MM.1S (cell line): ENCODE data around the gene POLRMT.
A peak's percentile ranks its signal among the peaks of the same experiment; 100 is the strongest.

Source experiments
- DNase-seq: peaks from one replicate; pipeline ENCODE4 v3.0.0-alpha.2; 2015
- H2AFZ ChIP-seq: fragments of 300-600 bp; sonication (generic); 2 replicates; pipeline ENCODE4 v1.6.0; 2016; ENCODE audit warnings: antibody characterized with exemption, low read length
- H3F3A ChIP-seq: fragments of 300-600 bp; sonication (generic); 2 replicates; pipeline ENCODE4 v1.6.1; 2016; ENCODE audit warnings: mild to moderate bottlenecking, antibody characterized with exemption, low read length, moderate library complexity, mixed read lengths; ENCODE audit not compliant: insufficient read depth
- H3K27ac ChIP-seq: fragments of 300-600 bp; sonication (generic); 2 replicates; pipeline ENCODE4 v1.5.1; 2016; ENCODE audit warnings: mild to moderate bottlenecking, low read length
- H3K27me3 ChIP-seq: fragments of 300-600 bp; sonication (generic); replicated peaks from 2 replicates; pipeline ENCODE4 v1.6.0; 2016; ENCODE audit warnings: low read length; ENCODE audit not compliant: insufficient read depth
- H3K36me3 ChIP-seq: fragments of 300-600 bp; sonication (generic); replicated peaks from 2 replicates; pipeline ENCODE4 v1.6.1; 2016; ENCODE audit warnings: mild to moderate bottlenecking, low read length, mixed read lengths; ENCODE audit not compliant: insufficient read depth
- H3K4me1 ChIP-seq: fragments of 300-600 bp; sonication (generic); 2 replicates; pipeline ENCODE4 v1.6.1; 2016; ENCODE audit warnings: low read length, mixed read lengths
- H3K4me2 ChIP-seq: fragments of 300-600 bp; sonication (generic); 2 replicates; pipeline ENCODE4 v1.6.0; 2016; ENCODE audit warnings: low read depth, low read length
- H3K4me3 ChIP-seq: fragments of 300-600 bp; sonication (generic); 2 replicates; pipeline ENCODE4 v1.5.1; 2016; ENCODE audit warnings: low read length, mixed read lengths
- H3K79me2 ChIP-seq: fragments of 300-600 bp; sonication (generic); 2 replicates; pipeline ENCODE4 v1.6.1; 2016; ENCODE audit warnings: mixed run types, low read length, mixed read lengths
- H3K9ac ChIP-seq: fragments of 300-600 bp; sonication (generic); 2 replicates; pipeline ENCODE4 v1.6.1; 2016; ENCODE audit warnings: low read length, mixed read lengths
- H3K9me2 ChIP-seq: fragments of 300-600 bp; sonication (generic); replicated peaks from 2 replicates; pipeline ENCODE4 v1.6.1; 2016; ENCODE audit warnings: mild to moderate bottlenecking, low read length, mixed read lengths; ENCODE audit not compliant: insufficient read depth
- H3K9me3 ChIP-seq: fragments of 300-600 bp; sonication (generic); replicated peaks from 2 replicates; pipeline ENCODE4 v1.6.1; 2016; ENCODE audit warnings: mild to moderate bottlenecking, low read length, mixed read lengths; ENCODE audit not compliant: insufficient read depth
- H4K20me1 ChIP-seq: fragments of 300-600 bp; sonication (generic); 2 replicates; pipeline ENCODE4 v1.6.1; 2016; ENCODE audit warnings: mild to moderate bottlenecking, low read length, moderate library complexity, mixed read lengths; ENCODE audit not compliant: insufficient read depth
- EZH2 ChIP-seq: fragments of 300-600 bp; sonication (generic); optimal IDR thresholded peaks from 2 replicates; pipeline ENCODE3; 2017; ENCODE audit warnings: low read depth, mild to moderate bottlenecking, antibody characterized with exemption, low read length, mixed read lengths
- EZH2phosphoT487 ChIP-seq: fragments of 300-600 bp; sonication (generic); IDR thresholded peaks from 2 replicates; pipeline ENCODE4 v1.6.1; 2018; ENCODE audit warnings: antibody characterized with exemption, low read length
- TF ChIP-seq, protein P1 (sequence below): fragments of 300-600 bp; sonication (generic); IDR thresholded peaks from 2 replicates; pipeline ENCODE4 v1.5.1; 2016; ENCODE audit warnings: antibody characterized with exemption, low read length, mixed read lengths

The POLRMT gene

DNA sequence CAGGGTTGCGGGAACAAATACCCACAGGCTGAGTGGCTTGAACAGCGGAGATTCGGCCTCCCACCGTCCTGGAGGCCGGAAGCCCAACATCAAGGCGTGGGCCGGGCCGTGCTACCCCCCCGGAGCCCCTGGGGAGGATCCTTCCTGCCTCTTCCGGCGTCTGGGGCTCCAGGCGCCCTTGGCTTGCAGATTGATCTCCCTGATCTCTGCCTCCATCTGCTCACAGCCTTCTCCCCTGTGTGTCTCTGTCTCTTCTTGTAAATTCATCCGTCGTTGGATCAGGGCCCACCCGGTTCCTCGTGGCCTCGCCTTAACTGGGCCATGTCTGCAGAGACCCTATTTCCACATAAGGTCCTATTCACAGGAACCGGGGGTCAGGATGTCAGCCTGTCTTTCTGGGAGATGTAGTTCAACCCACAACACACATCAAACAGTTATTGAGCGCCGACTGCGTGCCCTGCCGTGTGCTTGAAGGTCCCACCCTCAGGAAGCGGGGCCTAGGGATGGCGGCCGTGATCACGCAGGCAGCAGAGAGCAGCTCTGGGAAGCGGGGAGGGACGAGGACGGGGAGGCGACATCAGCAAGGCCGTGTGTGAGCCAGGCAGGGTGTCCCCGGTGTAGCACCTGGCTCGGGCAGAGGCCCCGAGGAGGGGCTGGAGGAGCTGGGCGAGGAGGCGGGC is 22.4 kb downstream of the POLRMT start:
- TF ChIP-seq EZH2 (no peak), EZH2phosphoT487 (no peak)
- TF ChIP-seq, protein P1, sequence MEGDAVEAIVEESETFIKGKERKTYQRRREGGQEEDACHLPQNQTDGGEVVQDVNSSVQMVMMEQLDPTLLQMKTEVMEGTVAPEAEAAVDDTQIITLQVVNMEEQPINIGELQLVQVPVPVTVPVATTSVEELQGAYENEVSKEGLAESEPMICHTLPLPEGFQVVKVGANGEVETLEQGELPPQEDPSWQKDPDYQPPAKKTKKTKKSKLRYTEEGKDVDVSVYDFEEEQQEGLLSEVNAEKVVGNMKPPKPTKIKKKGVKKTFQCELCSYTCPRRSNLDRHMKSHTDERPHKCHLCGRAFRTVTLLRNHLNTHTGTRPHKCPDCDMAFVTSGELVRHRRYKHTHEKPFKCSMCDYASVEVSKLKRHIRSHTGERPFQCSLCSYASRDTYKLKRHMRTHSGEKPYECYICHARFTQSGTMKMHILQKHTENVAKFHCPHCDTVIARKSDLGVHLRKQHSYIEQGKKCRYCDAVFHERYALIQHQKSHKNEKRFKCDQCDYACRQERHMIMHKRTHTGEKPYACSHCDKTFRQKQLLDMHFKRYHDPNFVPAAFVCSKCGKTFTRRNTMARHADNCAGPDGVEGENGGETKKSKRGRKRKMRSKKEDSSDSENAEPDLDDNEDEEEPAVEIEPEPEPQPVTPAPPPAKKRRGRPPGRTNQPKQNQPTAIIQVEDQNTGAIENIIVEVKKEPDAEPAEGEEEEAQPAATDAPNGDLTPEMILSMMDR = no peak
- Histone ChIP-seq H3K27ac (no peak overlapping the region), H3K36me3 (no peaks in the 10 kb centered on the region), H3K4me1 (no peaks in the 10 kb centered on the region), H3K9ac (no peak overlapping the region), H3K4me2 (peak overlapping the region; percentile 56), H3F3A (0 out of 2 replicates have a peak, but pooled peaks cover 2% of the 10 kb centered on the region), H3K4me3 (peak overlapping the region; percentile 15; the same call in 1 of the 2 replicates), H3K9me2 (no peaks in the 10 kb centered on the region), H3K27me3 (peaks cover 8% of the 10 kb centered on the region; the same call in 1 of the 2 replicates), H2AFZ (peak overlapping the region; percentile 42), H3K9me3 (no peaks in the 10 kb centered on the region), H4K20me1 (no peaks in the 10 kb centered on the region), H3K79me2 (no peaks in the 10 kb centered on the region)
- DNase-seq = no peak

DNA sequence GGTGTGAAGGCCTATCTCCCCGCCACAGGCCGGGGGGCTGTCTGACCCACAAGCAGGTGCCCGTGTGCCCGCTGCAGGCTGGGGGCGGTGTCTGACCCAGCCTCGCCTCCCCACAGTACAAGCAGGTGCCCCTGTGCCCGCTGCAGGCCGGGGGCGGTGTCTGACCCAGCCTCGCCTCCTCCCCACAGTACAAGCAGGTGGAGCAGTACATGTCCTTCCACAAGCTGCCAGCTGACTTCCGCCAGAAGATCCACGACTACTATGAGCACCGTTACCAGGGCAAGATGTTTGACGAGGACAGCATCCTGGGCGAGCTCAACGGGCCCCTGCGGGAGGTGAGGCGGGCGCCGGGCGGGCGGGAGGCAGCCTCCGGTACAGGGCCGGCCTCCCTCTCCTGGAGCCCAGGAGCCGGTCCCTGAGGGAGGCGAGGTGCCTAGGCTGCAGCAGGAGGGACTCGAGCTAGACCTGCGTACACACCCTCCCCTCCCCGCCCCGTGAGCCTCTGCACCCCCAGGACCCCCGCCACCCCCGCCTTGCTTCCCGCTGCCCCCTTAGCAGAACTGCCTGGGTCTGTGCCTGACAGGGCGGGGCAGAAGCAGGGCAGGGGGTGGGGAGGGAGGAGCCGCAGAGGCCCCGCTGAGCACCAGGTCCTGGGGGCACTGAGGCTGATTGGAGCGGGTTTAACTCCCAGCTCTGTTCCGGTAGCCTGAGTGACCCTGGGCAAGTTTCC is 23.1 kb downstream of the POLRMT start:
- Histone ChIP-seq H3K36me3 (no peaks in the 10 kb centered on the region), H3K4me3 (peak overlapping the region; percentile 15; the same call in 1 of the 2 replicates), H3K9me3 (no peaks in the 10 kb centered on the region), H3K27me3 (peaks cover 8% of the 10 kb centered on the region; the same call in 1 of the 2 replicates), H4K20me1 (no peaks in the 10 kb centered on the region), H3K9me2 (no peaks in the 10 kb centered on the region), H3K79me2 (no peaks in the 10 kb centered on the region), H3K4me2 (peak overlapping the region; percentile 56), H2AFZ (peak overlapping the region; percentile 51), H3K9ac (no peak overlapping the region), H3F3A (0 out of 2 replicates have a peak, but pooled peaks cover 2% of the 10 kb centered on the region), H3K27ac (no peak overlapping the region), H3K4me1 (no peaks in the 10 kb centered on the region)
- peak; percentile 54 for DNase-seq
- TF ChIP-seq, protein P1 = no peak
- TF ChIP-seq EZH2 = no peak
- TF ChIP-seq EZH2phosphoT487 = no peak

DNA sequence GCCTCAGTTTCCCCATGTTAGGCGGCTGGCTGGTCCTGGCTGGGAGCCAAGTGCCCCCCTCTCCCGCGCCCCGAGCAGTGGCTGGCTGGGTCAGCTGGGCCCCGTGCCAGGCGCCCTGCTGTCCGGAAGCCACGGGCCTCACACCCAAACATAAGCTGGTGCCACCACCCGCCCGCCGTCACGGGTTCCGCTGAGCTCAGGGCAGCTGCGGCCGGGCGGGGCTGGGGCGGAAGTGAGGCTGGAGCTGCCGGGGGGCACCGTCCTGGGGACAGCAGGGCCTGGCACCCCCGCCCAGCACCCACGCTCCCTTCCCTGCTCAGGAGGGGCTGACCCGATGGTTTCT is 24.4 kb downstream of the POLRMT start:
- Histone ChIP-seq H2AFZ (no peak overlapping the region), H3K9me3 (no peaks in the 10 kb centered on the region), H3K36me3 (no peaks in the 10 kb centered on the region), H3K4me2 (no peak overlapping the region), H3K4me1 (no peaks in the 10 kb centered on the region), H3K27me3 (peaks cover 8% of the 10 kb centered on the region; the same call in 1 of the 2 replicates), H3K27ac (no peak overlapping the region), H3K4me3 (no peak overlapping the region), H3F3A (0 out of 2 replicates have a peak, but pooled peaks cover 2% of the 10 kb centered on the region), H3K79me2 (no peaks in the 10 kb centered on the region), H3K9me2 (no peaks in the 10 kb centered on the region), H3K9ac (no peak overlapping the region), H4K20me1 (no peaks in the 10 kb centered on the region)
- TF ChIP-seq EZH2phosphoT487 = no peak
- DNase-seq = no peak
